NB4 (cell line): Measurements from ENCODE around the gene GOLGA8Q.
"Not testable (repeated sequence)": the region's sequence is repeated elsewhere in the genome, so short reads cannot be mapped to it uniquely, and the experiment has no call there.

ENCODE experiments used
- POLR2A ChIP-seq: IDR thresholded peaks from 2 replicates; pipeline ENCODE4 v1.6.1; 2011; ENCODE audit warnings: mild to moderate bottlenecking; ENCODE audit not compliant: insufficient read length; ENCODE audit errors: extremely low read depth
- TF ChIP-seq, protein P1 (sequence below): IDR thresholded peaks from one replicate; pipeline ENCODE4 v1.5.1; 2012; ENCODE audit warnings: low read depth, low read length
- TF ChIP-seq, protein P2 (sequence below): IDR thresholded peaks from 2 replicates; pipeline ENCODE4 v1.6.1; 2011; ENCODE audit warnings: low read depth, low read length

GRCh38 chr15:30603796-30604195, 51.9 kb downstream of the GOLGA8Q start, which contains the start of gene GOLGA8H:
- TF ChIP-seq, protein P1, sequence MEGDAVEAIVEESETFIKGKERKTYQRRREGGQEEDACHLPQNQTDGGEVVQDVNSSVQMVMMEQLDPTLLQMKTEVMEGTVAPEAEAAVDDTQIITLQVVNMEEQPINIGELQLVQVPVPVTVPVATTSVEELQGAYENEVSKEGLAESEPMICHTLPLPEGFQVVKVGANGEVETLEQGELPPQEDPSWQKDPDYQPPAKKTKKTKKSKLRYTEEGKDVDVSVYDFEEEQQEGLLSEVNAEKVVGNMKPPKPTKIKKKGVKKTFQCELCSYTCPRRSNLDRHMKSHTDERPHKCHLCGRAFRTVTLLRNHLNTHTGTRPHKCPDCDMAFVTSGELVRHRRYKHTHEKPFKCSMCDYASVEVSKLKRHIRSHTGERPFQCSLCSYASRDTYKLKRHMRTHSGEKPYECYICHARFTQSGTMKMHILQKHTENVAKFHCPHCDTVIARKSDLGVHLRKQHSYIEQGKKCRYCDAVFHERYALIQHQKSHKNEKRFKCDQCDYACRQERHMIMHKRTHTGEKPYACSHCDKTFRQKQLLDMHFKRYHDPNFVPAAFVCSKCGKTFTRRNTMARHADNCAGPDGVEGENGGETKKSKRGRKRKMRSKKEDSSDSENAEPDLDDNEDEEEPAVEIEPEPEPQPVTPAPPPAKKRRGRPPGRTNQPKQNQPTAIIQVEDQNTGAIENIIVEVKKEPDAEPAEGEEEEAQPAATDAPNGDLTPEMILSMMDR: not testable (repeated sequence)
- TF ChIP-seq, protein P2, sequence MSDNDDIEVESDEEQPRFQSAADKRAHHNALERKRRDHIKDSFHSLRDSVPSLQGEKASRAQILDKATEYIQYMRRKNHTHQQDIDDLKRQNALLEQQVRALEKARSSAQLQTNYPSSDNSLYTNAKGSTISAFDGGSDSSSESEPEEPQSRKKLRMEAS: not testable (repeated sequence)
- not testable (repeated sequence) for TF ChIP-seq POLR2A
